ENCODE data around the gene LRCH3. TPM values are rescaled to one million over a fixed set of nuclear protein-coding genes. Genes with fewer than 3 reads are reported as not detected.

Gene LRCH3
- total RNA-seq (2014; rRNA removed; shearing (Covaris generic)) = 24.5 and 53.9 TPM in 2 replicates

DNA sequence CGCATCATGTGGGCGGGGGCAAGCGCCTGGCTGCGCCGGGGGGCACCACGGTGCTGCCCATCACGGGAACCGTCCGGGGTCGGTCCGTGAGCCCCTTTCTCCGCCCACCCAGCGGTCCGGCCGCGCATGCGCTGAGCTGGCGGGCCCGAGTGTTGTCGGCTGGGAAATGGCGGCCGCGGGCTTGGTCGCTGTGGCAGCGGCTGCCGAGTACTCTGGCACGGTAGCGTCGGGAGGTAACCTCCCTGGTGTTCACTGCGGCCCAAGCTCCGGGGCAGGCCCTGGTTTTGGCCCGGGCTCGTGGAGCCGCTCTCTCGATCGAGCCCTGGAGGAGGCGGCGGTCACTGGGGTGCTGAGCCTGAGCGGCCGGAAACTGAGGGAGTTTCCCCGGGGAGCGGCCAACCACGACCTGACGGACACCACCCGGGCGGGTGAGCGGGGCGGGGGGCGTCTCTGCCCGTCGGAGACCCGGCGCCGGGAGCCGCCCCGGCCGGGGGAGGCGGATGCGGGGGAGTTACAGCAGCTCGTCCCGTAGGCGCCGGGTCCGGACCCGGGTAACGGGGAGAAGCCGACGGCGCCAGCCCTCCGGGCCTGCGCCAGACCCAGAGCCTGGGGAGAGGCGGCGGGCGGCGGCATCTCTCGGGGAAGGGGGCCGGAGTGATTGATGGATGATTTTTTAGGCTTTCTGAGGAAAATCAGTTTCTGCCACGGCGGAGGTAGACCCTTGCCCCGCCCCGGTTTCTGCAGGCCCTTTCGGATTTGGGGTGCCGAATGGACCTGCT lies at the start of gene LRCH3:
TSS of gene LRCH3 (plus strand) at position 142 of the 779 bp plus-strand sequence. CDS start at position 167, 25 bp downstream.

DNA sequence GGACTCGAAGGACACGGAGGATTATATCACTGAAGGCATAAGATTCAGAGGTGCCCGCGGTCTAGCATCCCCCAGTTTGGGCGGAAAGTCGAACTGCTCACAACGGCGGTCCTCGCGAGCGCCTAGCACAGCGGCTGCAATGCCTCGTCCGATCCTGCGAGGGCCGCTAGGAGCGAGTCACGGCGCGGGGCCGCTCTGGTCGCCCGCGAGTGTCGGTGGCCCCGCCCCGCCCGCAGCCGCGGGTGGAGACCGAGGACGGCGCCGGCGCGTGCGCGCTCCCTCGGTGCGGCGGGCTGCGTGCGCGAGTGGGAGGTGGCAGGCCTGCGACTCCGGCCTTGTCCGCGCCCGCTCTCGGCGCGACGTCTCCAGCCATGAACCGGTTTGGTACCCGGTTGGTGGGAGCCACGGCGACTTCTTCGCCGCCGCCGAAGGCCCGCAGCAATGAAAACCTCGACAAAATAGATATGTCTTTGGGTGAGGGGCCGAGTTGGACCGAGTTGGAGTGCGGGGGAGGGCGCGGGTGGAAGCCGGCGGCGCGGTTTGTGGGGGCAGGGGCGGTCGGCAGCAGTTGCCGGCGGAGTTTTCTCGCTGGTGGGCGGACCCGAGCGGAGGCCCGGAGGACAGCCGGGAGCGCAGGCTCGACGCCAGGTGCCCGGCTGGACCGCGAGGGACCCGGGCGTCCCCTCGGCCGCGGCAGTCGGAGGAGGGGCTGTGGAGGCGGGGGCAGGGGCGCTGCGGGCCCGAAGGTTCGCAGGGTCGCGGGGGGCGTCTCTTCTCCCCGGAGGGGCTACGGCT lies 41.3 kb upstream of the LRCH3 start, which contains the start of gene FYTTD1:
TSS of gene FYTTD1 (plus strand) at position 283 of the 795 bp plus-strand sequence. CDS start at position 372, 89 bp downstream.

Small RNA genes within 50 kb of the gene (small RNA-seq; reads per million reads assigned to genes)
- gene RNU6-858P = not detected

Other genes with a start within 250 kb of the LRCH3 start
- gene BDH1, start 235.3 kb upstream of the LRCH3 start, total RNA-seq (2014; rRNA removed; shearing (Covaris generic)) = 16.7 and 22.8 TPM in 2 replicates
- 12.8 and 13.5 TPM in 2 replicates for gene RUBCN, start 54.4 kb upstream of the LRCH3 start, total RNA-seq (2014; rRNA removed; shearing (Covaris generic))
- gene FYTTD1, start 41.4 kb upstream of the LRCH3 start, total RNA-seq (2014; rRNA removed; shearing (Covaris generic)) = 48.4 and 58.2 TPM in 2 replicates
- 1,032 and 1,182 TPM in 2 replicates for gene RPL35A, start 158.9 kb downstream of the LRCH3 start, total RNA-seq (2014; rRNA removed; shearing (Covaris generic))
- 2.8 and 4.4 TPM in 2 replicates for gene LMLN, start 169.0 kb downstream of the LRCH3 start, total RNA-seq (2014; rRNA removed; shearing (Covaris generic))

All from A375 (cell line).